ENCODE results near the gene CDK6. TPM values are rescaled to one million over a fixed set of nuclear protein-coding genes. Genes with fewer than 3 reads are reported as not detected.

CDK6 gene
- total RNA-seq, 1 experiment from 2014 or later = 38.7 TPM

DNA sequence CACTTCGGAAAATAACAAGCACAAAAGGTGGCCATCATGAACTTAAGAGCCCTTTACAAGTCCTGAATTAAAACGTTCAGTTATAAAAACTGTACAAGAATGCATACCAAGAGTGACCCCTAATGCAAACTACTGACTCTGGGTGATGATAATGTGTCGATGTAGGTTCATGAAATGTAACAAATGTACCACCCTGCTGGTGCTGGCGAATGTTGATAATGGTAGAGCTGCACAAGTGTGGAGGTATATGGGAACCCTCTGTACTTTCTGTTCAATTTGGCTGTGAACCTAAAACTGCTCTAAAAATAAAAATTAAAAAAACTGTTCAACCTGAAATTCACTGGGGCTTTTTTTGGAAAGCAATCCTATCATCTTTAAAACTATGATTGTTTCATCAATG is 249.5 kb downstream of the CDK6 start:
- H4K20me1 ChIP-seq (ENCODE audit: low read length) = peaks cover 69% of the 10 kb centered on the region
- H3F3A ChIP-seq (ENCODE audit: low read length, unreplicated experiment) = no peaks in the 10 kb centered on the region
- H3K9me3 ChIP-seq (ENCODE audit: low read length) = no peaks in the 10 kb centered on the region
- no peaks in the 10 kb centered on the region for H3K27me3 ChIP-seq (ENCODE audit: low read length)
- POLR2A ChIA-PET (ENCODE audit: unreplicated experiment) = no interaction called here
- no peak overlapping the region for H3K27ac ChIP-seq (ENCODE audit: low read length)
- no peak overlapping the region for H2AFZ ChIP-seq (ENCODE audit: low read length)
- TF ChIP-seq EZH2 (IDR thresholded peaks at IDR 0.05; ENCODE audit: low read length, unreplicated experiment) (no peak), EZH2phosphoT487 (IDR thresholded peaks at IDR 0.05; ENCODE audit: borderline replicate concordance, low read length) (no peak), CTCF (conservative IDR thresholded peaks at IDR 0.05; ENCODE audit: low read depth, low read length) (no peak)
- peak overlapping the region; percentile 12 for H3K4me2 ChIP-seq (ENCODE audit: low read length)
- peaks cover 18% of the 10 kb centered on the region for H3K36me3 ChIP-seq (ENCODE audit: low read depth, low read length)
- H3K9ac ChIP-seq (ENCODE audit: low read length) = no peak overlapping the region
- peaks cover 83% of the 10 kb centered on the region for H3K79me2 ChIP-seq (ENCODE audit: low read length)
- CTCF ChIA-PET = no interaction called here
- peaks cover 19% of the 10 kb centered on the region for H3K4me1 ChIP-seq (ENCODE audit: insufficient read depth, low read length)
- intact Hi-C loops (cut with micrococcal nuclease) = no loop called here
- no peak for ATAC-seq
- BruUV-seq (replicated peaks) = no TSS peak
- no peak overlapping the region; the same call in 1 of the 2 replicates for H3K4me3 ChIP-seq (ENCODE audit: low read length)
- H3K9me2 ChIP-seq (replicated peaks; ENCODE audit: low read length) = no peaks in the 10 kb centered on the region
- DNase-seq = no peak

GRCh38 chr7:92586403-92586802 is 250.0 kb downstream of the CDK6 start:
- Histone ChIP-seq H3K9me3 (ENCODE audit: low read length) (no peaks in the 10 kb centered on the region), H2AFZ (ENCODE audit: low read length) (no peak overlapping the region), H4K20me1 (ENCODE audit: low read length) (peaks cover 70% of the 10 kb centered on the region), H3K9me2 (replicated peaks; ENCODE audit: low read length) (no peaks in the 10 kb centered on the region), H3F3A (ENCODE audit: low read length, unreplicated experiment) (no peaks in the 10 kb centered on the region), H3K36me3 (ENCODE audit: low read depth, low read length) (peaks cover 18% of the 10 kb centered on the region), H3K27me3 (ENCODE audit: low read length) (no peaks in the 10 kb centered on the region), H3K4me3 (ENCODE audit: low read length) (no peak overlapping the region; the same call in 1 of the 2 replicates), H3K79me2 (ENCODE audit: low read length) (peaks cover 87% of the 10 kb centered on the region), H3K9ac (ENCODE audit: low read length) (no peak overlapping the region), H3K4me1 (ENCODE audit: insufficient read depth, low read length) (peaks cover 19% of the 10 kb centered on the region), H3K4me2 (ENCODE audit: low read length) (peak overlapping the region; percentile 12; the same call in 1 of the 2 replicates), H3K27ac (ENCODE audit: low read length) (no peak overlapping the region)
- intact Hi-C loops (cut with micrococcal nuclease) = no loop called here
- DNase-seq (no peak), ATAC-seq (no peak)
- CTCF ChIA-PET = no interaction called here
- BruUV-seq (replicated peaks) = no TSS peak
- TF ChIP-seq EZH2phosphoT487 (IDR thresholded peaks at IDR 0.05; ENCODE audit: borderline replicate concordance, low read length) (no peak), EZH2 (IDR thresholded peaks at IDR 0.05; ENCODE audit: low read length, unreplicated experiment) (no peak), CTCF (conservative IDR thresholded peaks at IDR 0.05; ENCODE audit: low read depth, low read length) (no peak)
- POLR2A ChIA-PET (ENCODE audit: unreplicated experiment) = no interaction called here

DNA sequence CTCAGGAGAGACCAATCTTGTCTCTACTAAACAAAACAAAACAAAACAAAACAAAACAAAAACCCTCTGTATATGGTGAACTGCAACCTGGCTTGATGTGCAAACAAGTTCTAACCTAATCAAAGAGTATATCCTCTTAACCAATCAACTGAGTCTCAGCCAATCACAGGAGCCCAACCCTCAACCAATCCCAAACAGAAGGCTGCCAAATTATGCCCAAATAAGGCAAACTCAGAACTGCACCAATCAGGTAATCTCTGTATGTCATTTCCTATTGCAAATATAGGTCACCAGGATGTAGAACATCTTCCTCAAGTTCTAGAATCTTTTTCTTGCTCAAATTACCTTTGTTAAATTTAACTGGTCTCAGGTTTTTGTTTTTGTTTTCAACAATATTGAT is 251.4 kb downstream of the CDK6 start:
- H2AFZ ChIP-seq (ENCODE audit: low read length) = no peak overlapping the region
- no peak overlapping the region for H3K27ac ChIP-seq (ENCODE audit: low read length)
- H3K36me3 ChIP-seq (ENCODE audit: low read depth, low read length) = peaks cover 29% of the 10 kb centered on the region
- ChIA-PET CTCF (no interaction called here), POLR2A (ENCODE audit: unreplicated experiment) (no interaction called here)
- no peak overlapping the region for H3K9ac ChIP-seq (ENCODE audit: low read length)
- no peaks in the 10 kb centered on the region for H3K27me3 ChIP-seq (ENCODE audit: low read length)
- H3K9me2 ChIP-seq (replicated peaks; ENCODE audit: low read length) = no peaks in the 10 kb centered on the region
- H3K9me3 ChIP-seq (ENCODE audit: low read length) = no peaks in the 10 kb centered on the region
- no peak for ATAC-seq
- peaks cover 19% of the 10 kb centered on the region for H3K4me1 ChIP-seq (ENCODE audit: insufficient read depth, low read length)
- no peak overlapping the region for H3K4me2 ChIP-seq (ENCODE audit: low read length)
- peaks cover 100% of the 10 kb centered on the region for H3K79me2 ChIP-seq (ENCODE audit: low read length)
- H3K4me3 ChIP-seq (ENCODE audit: low read length) = no peak overlapping the region
- H4K20me1 ChIP-seq (ENCODE audit: low read length) = peaks cover 82% of the 10 kb centered on the region
- TF ChIP-seq EZH2 (IDR thresholded peaks at IDR 0.05; ENCODE audit: low read length, unreplicated experiment) (no peak), CTCF (conservative IDR thresholded peaks at IDR 0.05; ENCODE audit: low read depth, low read length) (no peak), EZH2phosphoT487 (IDR thresholded peaks at IDR 0.05; ENCODE audit: borderline replicate concordance, low read length) (no peak)
- DNase-seq = peak; percentile 21
- H3F3A ChIP-seq (ENCODE audit: low read length, unreplicated experiment) = no peaks in the 10 kb centered on the region
- no TSS peak for BruUV-seq (replicated peaks)
- intact Hi-C loops (cut with micrococcal nuclease) = no loop called here
